GM13976 (cell line): Measurements from ENCODE around the gene TMIGD3.

Experiments
- DNase-seq: peaks from one replicate; pipeline ENCODE4 v3.0.0; 2012; ENCODE audit warnings: low spot score
- CTCF ChIP-seq: IDR thresholded peaks from 2 replicates; pipeline ENCODE4 v1.5.1; 2012; ENCODE audit warnings: borderline replicate concordance, mild to moderate bottlenecking; ENCODE audit not compliant: insufficient read depth; ENCODE audit errors: extremely low read depth, missing control alignments, control extremely low read depth
- in situ Hi-C: fragments of 300-500 bp; cut with MboI; formaldehyde crosslinking; loops from one replicate; pipeline ENCODE4 v1.12.0; 2022; ENCODE audit warnings: low sequenced_read_pairs, mixed read lengths, inconsistent platforms; ENCODE audit not compliant: unreplicated experiment

Gene TMIGD3

GRCh38 chr1:111446546-111446945, 56.9 kb downstream of the TMIGD3 start:
- DNase-seq: no peak
- no peak for TF ChIP-seq CTCF
- in situ Hi-C loops: no loop called here

DNA sequence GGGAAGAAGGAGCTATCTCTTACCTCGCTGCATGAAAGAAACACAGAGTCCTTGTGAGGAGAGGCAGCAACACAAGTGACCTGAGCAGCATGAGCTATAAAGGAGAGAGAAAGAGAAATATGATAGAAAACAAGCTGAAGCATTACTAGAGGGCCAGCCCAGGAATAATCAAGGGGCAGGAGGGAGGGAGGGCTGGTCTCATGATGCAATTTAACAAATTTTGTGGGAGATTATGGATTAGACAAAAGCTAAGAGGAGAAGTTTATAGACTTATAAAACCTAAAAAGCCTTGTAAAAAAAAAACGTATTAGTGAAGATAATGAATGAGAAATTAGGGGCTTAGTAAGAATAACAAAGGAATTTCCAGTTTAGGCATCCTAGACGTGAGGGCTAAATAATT, 59.4 kb downstream of the TMIGD3 start:
- in situ Hi-C loops: no loop called here
- no peak for TF ChIP-seq CTCF
- no peak for DNase-seq

DNA sequence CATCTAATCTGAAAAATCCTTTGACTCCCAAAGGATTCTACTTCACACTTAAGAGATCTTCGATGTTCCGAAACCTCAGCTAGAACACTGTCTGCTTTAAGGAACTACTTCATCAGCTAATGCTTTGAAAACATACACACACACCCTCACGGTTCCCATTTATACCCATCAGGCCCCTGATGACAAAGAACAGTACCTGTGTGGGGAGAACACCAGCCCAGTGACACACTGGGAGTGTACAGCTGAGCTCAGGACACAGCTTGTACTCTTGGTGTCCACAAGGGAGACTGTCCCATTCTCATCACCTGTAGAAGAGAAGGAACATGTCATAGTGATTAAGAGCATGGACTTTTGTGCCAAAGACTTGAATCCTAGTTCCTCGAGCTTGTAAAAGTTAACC, 61.0 kb downstream of the TMIGD3 start:
- in situ Hi-C loops: no loop called here
- no peak for TF ChIP-seq CTCF
- DNase-seq: no peak

DNA sequence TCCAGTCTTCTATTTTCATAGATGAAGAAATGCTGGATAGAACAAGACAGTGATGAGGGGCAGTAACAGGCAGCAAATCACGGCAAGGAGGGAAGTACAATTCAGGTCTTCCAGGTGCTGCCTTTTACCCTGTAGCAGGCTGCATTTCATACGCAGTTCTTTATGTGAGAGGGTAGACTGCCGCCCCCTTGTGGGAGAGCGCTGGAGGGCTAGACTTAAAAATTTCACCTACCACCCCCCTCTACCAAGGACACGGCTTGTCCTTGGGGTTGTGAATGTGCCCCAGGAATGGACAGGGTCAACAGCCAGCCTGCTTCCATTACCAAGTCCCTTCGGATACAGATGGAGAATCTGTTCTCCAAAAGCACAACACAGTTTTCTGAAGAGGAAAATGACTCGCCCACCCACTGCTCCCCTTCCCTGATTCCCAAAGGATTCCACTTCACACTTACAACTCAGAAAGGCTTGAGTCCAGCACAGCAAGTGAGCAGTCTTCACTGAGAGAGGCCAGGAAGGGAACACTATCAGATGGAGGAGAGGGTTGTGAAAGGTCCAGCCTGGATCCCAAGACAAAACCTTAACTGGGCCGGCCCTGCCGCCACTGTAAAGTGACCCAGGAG, 61.8 kb downstream of the TMIGD3 start:
- DNase-seq: peak; percentile 37
- in situ Hi-C loops: no loop called here

DNA sequence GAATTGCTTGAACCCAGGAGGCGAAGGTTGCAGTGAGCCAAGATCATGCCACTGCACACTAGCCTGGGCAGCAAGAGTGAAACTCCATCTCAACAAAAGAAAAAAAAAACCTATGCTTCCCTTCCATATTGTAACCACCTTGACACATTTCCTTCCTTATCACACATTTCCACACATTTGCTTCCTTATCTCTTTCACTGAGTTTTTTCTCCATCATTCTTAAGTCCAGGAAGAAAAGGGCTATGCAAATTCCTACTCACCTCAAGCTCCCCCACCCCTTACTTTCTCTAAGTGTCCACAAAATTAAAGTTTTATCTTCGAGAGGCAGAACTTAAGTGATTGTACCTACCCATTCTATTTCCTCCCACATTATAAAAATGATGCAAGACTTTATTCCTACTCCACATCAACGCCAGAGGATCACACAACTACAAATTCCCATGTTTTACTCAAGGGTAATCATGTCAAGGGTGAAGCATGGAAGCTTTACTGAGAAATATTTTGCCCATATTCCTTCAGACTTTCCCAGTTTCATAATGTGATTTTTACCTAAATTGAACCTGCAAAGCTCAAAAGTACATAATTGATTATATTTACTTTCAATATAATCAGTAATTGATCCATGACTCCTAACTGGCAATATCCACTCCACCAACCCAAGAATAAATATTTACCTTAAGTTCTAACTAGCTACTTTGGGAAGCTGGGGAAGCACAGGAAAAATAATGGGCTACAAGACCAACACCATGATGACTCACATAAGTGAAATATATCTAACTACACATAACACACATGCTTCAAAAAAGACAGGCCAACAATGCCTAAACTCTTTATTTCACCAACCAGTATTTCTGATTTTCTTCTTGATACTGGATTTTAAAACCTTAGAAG, 63.7 kb downstream of the TMIGD3 start:
- TF ChIP-seq CTCF: no peak
- DNase-seq: no peak
- in situ Hi-C loops: no loop called here

More for the DNA sequence above, 61.8 kb downstream of the TMIGD3 start:
- peak; percentile 59 for TF ChIP-seq CTCF

GRCh38 chr1:111436726-111437125, 66.7 kb downstream of the TMIGD3 start:
- DNase-seq: no peak
- in situ Hi-C loops: no loop called here
- TF ChIP-seq CTCF: no peak
